Mucosa of rectum (tissue), 2 donors: ENCODE results near the gene VASN.

ENCODE experiments used
- H3K27ac ChIP-seq, 2 donors: one replicate each; pipeline ENCODE4 v1.7.0; 2013; ENCODE audit warnings: inconsistent platforms in 2 of 2, low read depth in 2 of 2, low read length in 2 of 2
- H3K27me3 ChIP-seq, 2 donors: one replicate each; pipeline ENCODE4 v1.7.0; 2013; ENCODE audit warnings: low read length in 2 of 2; ENCODE audit not compliant: control insufficient read depth in 2 of 2, insufficient read depth in 2 of 2
- H3K36me3 ChIP-seq, 2 donors: one replicate each; pipeline ENCODE4 v1.7.0; 2013; ENCODE audit warnings: low read length in 2 of 2; ENCODE audit not compliant: control insufficient read depth in 2 of 2, insufficient read depth in 2 of 2
- H3K4me1 ChIP-seq, 2 donors: one replicate each; pipeline ENCODE4 v1.7.0; 2013; ENCODE audit warnings: low read length in 2 of 2, mild to moderate bottlenecking in 1 of 2; ENCODE audit not compliant: control insufficient read depth in 2 of 2, insufficient read depth in 2 of 2
- H3K4me3 ChIP-seq, 2 donors: one replicate each; pipeline ENCODE4 v1.7.0; 2013; ENCODE audit warnings: low read length in 2 of 2
- H3K9ac ChIP-seq, 2 donors: one replicate each; pipeline ENCODE4 v1.7.0; 2013; ENCODE audit warnings: low read length in 2 of 2, low read depth in 1 of 2, mild to moderate bottlenecking in 1 of 2
- H3K9me3 ChIP-seq, 2 donors: one replicate each; pipeline ENCODE4 v1.7.0; 2013; ENCODE audit warnings: low read length in 2 of 2; ENCODE audit not compliant: control insufficient read depth in 2 of 2
- donor health status: healthy.
- donor health status: Normal muscosa, but diverticular disease.

VASN gene

DNA sequence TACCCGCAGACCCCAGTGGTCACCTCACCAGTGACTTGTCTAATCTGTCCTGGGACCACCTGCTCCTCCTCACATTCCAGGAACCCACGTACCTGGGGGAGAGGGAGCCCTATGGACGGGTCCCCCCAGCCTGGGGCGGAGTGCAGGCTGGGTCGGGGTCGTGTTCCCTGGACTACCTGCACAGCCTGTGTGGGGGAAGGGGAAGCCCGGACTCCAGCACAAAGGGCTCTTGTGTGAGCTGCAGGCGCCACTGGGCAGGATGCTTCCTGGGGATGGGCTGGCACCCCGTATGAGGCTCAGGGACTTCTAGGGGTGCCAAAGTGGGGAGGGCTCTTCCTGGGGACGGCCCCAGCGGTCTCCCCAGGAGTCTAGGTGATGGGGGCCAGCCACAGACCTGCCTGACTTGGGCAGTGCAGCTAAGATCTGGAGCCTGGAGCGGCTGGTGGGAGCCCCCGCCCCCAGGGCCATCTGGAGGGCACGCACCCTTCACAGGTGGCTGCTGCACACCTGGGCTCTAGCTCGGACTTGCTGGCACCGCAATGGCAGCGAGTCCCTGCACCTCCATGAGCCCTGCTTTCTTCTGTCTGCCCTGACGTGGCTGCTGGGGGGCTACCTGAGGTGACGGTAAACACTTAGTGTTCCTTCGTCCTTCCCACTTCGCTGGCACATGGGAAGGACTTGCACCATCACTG, 7.5 kb downstream of the VASN start:
- Histone ChIP-seq H3K9me3 (no peaks in the 10 kb centered on the region), H3K36me3 (peaks cover 5 to 11% of the 10 kb centered on the region in 2 donors), H3K9ac (no peak overlapping the region), H3K4me1 (peaks cover 4 to 8% of the 10 kb centered on the region in 2 donors), H3K27ac (no peak overlapping the region), H3K27me3 (no peaks in the 10 kb centered on the region), H3K4me3 (no peak overlapping the region)

DNA sequence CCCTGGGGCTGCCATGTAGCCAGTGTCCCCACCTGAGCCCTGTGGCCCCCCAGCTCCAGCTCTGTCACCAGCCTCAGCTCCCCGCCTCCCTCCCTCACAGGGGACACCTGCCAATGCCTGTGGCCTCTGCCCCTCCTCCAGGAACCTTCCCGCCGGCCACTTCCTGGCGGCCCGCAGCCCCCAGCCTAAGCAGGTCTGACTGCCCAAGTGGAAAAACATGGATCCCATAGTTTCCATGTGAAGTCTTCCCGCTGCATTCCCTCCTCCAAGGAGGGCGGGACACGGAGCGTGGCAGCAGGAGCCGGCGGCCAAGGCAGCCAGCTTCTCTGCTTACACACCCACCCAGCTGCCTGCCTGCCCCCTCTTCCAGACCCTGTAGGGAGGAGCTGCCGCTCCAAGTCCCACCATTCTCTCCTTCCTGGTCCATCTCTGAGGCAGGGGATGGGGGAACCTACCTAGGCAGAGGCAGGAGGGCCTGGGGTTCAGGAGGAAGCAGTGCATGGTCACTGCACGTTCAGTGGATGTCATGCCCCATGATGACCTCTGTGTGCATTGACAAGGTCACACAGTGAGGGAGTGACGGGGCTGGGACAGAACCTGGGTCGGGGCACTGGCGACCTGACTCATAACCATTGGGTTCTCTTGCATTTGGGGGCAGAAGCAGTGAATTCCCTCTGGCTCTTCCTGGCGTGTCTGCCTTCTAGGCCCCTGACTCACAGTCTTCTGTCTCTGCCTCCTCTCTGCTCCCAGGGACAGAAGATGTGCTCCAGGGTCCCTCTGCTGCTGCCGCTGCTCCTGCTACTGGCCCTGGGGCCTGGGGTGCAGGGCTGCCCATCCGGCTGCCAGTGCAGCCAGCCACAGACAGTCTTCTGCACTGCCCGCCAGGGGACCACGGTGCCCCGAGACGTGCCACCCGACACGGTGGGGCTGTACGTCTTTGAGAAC, 8.7 kb downstream of the VASN start:
- Histone ChIP-seq H3K9me3 (no peaks in the 10 kb centered on the region), H3K4me1 (peaks cover 0 to 8% of the 10 kb centered on the region in 2 donors), H3K27ac (no peak overlapping the region), H3K27me3 (no peaks in the 10 kb centered on the region), H3K4me3 (no peak overlapping the region), H3K9ac (no peak overlapping the region), H3K36me3 (peaks cover 8 to 16% of the 10 kb centered on the region in 2 donors)

DNA sequence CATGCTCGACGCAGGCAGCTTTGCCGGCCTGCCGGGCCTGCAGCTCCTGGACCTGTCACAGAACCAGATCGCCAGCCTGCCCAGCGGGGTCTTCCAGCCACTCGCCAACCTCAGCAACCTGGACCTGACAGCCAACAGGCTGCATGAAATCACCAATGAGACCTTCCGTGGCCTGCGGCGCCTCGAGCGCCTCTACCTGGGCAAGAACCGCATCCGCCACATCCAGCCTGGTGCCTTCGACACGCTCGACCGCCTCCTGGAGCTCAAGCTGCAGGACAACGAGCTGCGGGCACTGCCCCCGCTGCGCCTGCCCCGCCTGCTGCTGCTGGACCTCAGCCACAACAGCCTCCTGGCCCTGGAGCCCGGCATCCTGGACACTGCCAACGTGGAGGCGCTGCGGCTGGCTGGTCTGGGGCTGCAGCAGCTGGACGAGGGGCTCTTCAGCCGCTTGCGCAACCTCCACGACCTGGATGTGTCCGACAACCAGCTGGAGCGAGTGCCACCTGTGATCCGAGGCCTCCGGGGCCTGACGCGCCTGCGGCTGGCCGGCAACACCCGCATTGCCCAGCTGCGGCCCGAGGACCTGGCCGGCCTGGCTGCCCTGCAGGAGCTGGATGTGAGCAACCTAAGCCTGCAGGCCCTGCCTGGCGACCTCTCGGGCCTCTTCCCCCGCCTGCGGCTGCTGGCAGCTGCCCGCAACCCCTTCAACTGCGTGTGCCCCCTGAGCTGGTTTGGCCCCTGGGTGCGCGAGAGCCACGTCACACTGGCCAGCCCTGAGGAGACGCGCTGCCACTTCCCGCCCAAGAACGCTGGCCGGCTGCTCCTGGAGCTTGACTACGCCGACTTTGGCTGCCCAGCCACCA, 9.7 kb downstream of the VASN start:
- Histone ChIP-seq H3K27ac (no peak overlapping the region), H3K4me1 (peaks cover 0 to 8% of the 10 kb centered on the region in 2 donors), H3K4me3 (no peak overlapping the region), H3K9me3 (no peaks in the 10 kb centered on the region), H3K27me3 (no peaks in the 10 kb centered on the region), H3K9ac (no peak overlapping the region), H3K36me3 (peaks cover 12 to 17% of the 10 kb centered on the region in 2 donors)

DNA sequence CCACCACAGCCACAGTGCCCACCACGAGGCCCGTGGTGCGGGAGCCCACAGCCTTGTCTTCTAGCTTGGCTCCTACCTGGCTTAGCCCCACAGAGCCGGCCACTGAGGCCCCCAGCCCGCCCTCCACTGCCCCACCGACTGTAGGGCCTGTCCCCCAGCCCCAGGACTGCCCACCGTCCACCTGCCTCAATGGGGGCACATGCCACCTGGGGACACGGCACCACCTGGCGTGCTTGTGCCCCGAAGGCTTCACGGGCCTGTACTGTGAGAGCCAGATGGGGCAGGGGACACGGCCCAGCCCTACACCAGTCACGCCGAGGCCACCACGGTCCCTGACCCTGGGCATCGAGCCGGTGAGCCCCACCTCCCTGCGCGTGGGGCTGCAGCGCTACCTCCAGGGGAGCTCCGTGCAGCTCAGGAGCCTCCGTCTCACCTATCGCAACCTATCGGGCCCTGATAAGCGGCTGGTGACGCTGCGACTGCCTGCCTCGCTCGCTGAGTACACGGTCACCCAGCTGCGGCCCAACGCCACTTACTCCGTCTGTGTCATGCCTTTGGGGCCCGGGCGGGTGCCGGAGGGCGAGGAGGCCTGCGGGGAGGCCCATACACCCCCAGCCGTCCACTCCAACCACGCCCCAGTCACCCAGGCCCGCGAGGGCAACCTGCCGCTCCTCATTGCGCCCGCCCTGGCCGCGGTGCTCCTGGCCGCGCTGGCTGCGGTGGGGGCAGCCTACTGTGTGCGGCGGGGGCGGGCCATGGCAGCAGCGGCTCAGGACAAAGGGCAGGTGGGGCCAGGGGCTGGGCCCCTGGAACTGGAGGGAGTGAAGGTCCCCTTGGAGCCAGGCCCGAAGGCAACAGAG, 10.5 kb downstream of the VASN start:
- Histone ChIP-seq H3K27me3 (no peaks in the 10 kb centered on the region), H3K4me1 (peaks cover 0 to 8% of the 10 kb centered on the region in 2 donors), H3K9ac (no peak overlapping the region), H3K36me3 (peaks cover 12 to 21% of the 10 kb centered on the region in 2 donors), H3K9me3 (no peaks in the 10 kb centered on the region), H3K27ac (no peak overlapping the region), H3K4me3 (no peak overlapping the region)

DNA sequence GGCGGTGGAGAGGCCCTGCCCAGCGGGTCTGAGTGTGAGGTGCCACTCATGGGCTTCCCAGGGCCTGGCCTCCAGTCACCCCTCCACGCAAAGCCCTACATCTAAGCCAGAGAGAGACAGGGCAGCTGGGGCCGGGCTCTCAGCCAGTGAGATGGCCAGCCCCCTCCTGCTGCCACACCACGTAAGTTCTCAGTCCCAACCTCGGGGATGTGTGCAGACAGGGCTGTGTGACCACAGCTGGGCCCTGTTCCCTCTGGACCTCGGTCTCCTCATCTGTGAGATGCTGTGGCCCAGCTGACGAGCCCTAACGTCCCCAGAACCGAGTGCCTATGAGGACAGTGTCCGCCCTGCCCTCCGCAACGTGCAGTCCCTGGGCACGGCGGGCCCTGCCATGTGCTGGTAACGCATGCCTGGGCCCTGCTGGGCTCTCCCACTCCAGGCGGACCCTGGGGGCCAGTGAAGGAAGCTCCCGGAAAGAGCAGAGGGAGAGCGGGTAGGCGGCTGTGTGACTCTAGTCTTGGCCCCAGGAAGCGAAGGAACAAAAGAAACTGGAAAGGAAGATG, 11.2 kb downstream of the VASN start:
- Histone ChIP-seq H3K9ac (no peak overlapping the region), H3K27me3 (no peaks in the 10 kb centered on the region), H3K27ac (no peak overlapping the region), H3K9me3 (no peaks in the 10 kb centered on the region), H3K4me1 (peaks cover 0 to 2% of the 10 kb centered on the region in 2 donors), H3K36me3 (peaks cover 12 to 21% of the 10 kb centered on the region in 2 donors), H3K4me3 (no peak overlapping the region)

DNA sequence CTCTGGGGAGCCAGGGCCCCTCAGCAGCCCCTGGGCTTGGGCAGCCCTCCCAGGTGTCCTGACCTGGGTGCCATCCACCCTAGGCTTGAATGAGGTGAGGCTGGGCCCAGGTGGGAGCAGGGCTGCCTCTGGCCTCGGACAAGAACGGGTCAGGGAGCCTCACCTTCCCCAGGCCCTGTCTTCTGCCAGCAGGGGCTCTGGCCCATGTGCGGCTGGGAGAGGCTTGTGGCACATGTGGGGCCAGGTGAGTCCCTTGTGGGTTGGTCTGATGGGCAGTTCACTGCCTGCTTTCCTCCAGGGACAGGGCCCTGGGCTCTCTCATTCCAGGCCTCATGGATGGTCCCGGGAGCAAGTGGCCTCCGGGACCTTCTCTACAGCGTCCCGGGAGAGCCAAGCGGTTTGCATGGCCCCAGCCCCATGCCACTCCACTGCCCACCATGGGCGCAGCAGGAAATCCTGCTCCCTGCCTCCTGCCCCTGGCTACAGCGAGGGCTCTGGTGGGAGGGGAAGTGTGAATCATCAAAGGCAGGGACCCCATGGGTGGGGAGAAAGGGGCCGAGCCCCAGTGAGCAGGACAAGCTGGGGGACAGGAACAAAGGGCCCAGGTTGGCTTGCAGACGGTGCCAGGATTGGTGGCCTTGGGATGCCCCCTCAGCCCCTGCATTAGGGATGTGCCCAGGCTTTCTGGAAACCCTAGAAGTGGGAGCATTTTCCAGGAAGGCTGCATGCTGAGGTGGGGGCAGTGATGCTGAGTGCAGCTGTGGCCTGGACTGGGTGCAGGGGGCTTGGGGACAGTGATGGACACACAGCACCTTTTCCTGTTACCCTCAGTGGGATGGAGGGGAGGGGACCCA, 12.2 kb downstream of the VASN start:
- no peaks in the 10 kb centered on the region for H3K4me1 ChIP-seq
- no peak overlapping the region for H3K4me3 ChIP-seq
- H3K27me3 ChIP-seq = no peaks in the 10 kb centered on the region
- H3K27ac ChIP-seq = no peak overlapping the region
- no peaks in the 10 kb centered on the region for H3K9me3 ChIP-seq
- H3K9ac ChIP-seq = no peak overlapping the region
- H3K36me3 ChIP-seq = peaks cover 17 to 19% of the 10 kb centered on the region in 2 donors

DNA sequence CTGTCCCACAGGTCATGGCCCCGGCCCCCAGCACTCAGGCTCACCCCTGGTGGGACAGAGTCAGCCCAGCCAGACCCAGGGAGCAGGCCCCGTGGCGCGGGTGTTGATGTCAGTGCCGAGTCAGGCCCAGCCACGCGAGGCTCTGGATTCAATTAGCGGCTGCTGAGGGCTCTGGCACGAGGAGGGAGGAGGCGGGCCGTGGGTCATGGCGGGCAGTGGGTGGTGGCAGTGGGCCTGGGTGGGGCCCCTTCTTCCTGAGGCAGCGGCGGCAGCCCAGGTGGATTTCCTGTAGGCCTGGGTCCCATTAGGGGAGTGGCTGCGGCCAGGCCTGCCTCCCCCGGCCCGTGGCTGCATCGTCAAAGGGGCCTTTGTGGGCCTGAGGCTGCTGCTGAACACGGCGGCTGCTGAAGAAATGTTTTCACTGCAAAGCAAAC, 12.9 kb downstream of the VASN start:
- Histone ChIP-seq H3K27ac (no peak overlapping the region), H3K36me3 (peaks cover 17 to 20% of the 10 kb centered on the region in 2 donors), H3K9ac (no peak overlapping the region)

DNA sequence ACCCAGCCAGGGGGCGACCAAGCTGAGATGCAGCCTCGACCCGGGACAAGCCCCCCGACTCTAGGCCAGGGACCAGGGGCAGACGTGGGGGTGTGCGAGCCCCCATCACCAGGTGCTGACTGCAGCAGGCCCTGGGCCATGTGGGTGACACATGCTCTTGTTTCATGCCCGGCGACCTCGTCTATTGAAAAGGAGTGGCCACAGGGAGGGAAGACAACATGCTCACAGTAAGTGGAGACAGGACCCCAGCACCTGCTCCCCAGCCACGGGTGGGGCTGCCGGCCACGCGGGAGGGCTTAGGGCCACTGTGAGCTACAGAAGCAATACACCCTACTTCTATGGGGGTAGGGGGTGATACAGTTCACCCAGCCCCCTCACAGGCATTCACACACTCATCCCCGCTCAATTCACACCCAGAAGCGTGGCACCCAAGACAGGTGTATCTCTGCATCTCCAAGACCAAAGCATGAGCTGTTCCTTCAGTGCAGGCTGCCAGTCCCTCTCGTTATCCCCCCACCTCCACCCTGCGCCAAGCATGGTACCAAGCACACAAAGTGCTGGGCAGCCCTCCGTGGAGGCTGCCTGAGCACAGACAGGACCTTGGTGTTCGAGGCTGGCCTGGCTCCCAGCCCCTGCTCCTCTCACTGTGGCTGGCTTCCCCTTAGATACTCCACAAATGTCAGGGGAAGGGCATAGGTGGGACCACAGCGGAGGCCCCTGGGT, 13.6 kb downstream of the VASN start:
- Histone ChIP-seq H3K4me3 (no peak overlapping the region), H3K36me3 (peaks cover 21 to 23% of the 10 kb centered on the region in 2 donors), H3K9me3 (no peaks in the 10 kb centered on the region), H3K4me1 (no peaks in the 10 kb centered on the region), H3K27ac (no peak overlapping the region), H3K9ac (no peak overlapping the region), H3K27me3 (no peaks in the 10 kb centered on the region)

More for the DNA sequence above, 12.9 kb downstream of the VASN start:
- Histone ChIP-seq H3K27me3 (no peaks in the 10 kb centered on the region), H3K4me1 (no peaks in the 10 kb centered on the region), H3K9me3 (no peaks in the 10 kb centered on the region), H3K4me3 (no peak overlapping the region)
